ENCODE results near the gene EML1.
"Not testable (repeated sequence)": the region's sequence is repeated elsewhere in the genome, so short reads cannot be mapped to it uniquely, and the experiment has no call there.

Gene EML1

DNA sequence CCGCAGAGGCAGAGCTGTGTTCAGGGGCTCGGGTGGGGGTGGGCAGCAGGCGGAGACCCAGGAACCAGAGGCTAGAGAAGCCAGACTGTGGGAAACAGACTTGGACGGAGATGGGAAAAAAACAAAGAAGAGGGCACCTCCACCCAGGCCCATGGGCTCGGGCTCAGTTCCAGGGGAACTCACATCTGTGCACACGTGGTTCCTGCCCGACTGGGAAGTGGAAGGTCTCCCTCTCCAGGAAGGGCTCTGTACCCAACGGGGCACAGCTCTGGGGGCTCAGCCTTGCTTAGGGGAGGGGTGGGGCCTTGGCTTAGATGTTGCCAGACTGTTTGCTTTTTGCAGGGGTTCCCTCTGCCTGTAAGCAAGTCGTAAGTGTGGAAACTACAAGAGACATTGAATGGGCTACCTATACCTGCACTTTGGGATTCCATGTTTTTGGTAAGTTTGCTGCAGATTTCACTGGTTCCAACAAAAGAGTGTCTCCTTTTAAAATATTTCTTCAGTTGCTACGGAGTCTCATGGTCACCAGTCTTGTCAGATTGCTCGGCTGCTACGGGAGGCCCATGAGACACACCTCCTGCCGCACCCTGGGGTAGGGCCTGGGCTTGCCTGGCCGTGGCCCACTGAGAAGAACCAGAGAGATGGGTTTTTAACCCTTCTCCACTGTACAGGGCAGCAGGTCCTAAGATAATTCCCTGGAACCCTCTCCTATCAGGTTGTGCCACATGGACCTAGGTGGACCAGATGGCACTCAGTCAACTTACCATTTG lies 144.4 kb downstream of the EML1 start:
- DNase-seq (ENCODE audit: low read depth, low spot score): no peak

DNA sequence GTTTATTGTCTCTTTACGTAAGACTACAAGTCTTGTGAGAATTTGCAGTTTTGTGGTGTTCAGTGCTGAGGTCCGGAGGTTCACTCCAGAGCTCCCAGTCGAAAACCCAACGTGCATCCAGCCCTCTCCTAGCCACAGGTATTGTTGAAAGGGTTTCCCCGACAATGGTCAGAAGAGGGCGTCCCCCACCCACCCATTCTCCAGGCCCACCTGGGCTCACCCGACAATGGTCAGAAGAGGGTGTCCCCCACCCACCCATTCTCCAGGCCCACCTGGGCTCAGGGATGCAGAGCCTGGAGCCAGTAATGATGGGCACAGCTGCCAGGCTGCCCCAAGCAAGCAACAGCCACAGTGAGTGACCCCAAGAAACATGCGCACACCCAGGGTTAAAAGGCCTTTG lies 145.2 kb downstream of the EML1 start:
- DNase-seq (ENCODE audit: low read depth, low spot score): no peak

GRCh38 chr14:99938896-99939295 lies 145.7 kb downstream of the EML1 start:
- DNase-seq (ENCODE audit: low read depth, low spot score): no peak

- DNase-seq (ENCODE audit: low read depth, low spot score): no peak
These were observed 146.2 kb downstream of the EML1 start for GRCh38 chr14:99939421-99939820.

DNA sequence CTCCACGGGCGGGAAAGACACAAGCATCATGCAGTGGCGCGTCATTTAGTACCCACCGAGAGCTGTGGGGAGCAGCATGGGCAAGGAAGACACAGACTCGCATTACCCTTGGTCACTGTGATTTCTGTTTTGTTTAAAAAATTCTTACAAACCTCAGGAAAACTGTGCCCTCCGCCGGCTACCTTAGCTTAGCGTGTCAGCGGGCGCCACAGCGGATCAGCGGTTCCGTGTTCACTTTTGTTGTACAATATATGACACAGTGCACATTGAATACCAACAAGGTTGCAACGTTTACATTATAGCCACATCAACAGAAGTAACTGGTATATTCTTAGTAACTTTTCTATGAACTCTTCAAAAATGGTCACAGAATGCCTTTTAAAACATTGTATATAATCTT lies 146.9 kb downstream of the EML1 start:
- no peak for DNase-seq (ENCODE audit: low read depth, low spot score)

- DNase-seq (ENCODE audit: low read depth, low spot score): no peak
These were observed 148.0 kb downstream of the EML1 start for GRCh38 chr14:99941211-99941610.

DNA sequence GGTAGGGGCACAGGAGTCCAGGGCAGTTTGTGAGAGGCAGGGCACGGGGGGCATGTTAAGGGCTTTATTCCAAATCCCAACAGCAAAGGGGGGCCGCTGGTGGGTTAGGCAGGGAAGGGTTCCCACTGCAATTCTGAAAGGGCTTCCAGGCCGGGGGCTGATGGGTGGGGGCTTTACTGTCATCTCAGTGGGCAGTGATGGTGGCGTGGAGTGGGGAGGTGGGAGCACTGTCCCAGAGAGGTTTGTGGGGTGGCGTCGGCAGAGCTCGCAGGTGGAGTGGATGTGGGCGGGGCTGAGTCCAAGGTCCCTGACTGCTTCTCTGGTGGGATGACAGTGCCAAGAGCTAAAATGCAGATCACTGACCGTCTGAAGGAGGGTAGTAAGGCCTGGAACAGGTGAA lies 150.4 kb downstream of the EML1 start:
- no peak for DNase-seq (ENCODE audit: low read depth, low spot score)

- DNase-seq (ENCODE audit: low read depth, low spot score): no peak
These were observed 151.0 kb downstream of the EML1 start for GRCh38 chr14:99944241-99944651.

GRCh38 chr14:99945732-99946651 lies 152.8 kb downstream of the EML1 start:
- DNase-seq (ENCODE audit: low read depth, low spot score): no peak

GRCh38 chr14:99946652-99947489 lies 153.7 kb downstream of the EML1 start:
- peak; percentile 30 for DNase-seq (ENCODE audit: low read depth, low spot score)

GRCh38 chr14:99947695-99948094 lies 154.5 kb downstream of the EML1 start:
- no peak for DNase-seq (ENCODE audit: low read depth, low spot score)

GRCh38 chr14:99949011-99949732 lies 156.0 kb downstream of the EML1 start:
- DNase-seq (ENCODE audit: low read depth, low spot score): not testable (repeated sequence)

DNA sequence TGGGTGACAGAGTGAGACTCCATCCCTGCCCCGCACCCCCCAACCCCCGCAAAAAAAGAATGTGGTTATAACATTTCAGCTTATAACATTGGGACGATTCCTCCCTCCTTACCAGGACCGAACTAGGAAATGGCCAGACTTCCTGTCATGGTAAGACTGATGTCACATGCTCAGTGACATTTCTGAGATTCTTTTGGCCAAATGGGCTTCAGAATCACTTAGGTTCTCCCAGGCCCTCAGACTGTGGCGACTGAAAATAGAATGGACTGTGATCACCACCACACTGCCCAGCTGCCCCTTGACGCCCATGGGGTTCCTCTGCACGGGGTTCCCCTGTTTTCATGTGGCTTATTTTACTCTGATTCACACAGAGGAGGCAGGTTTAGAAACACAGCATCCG lies 157.0 kb downstream of the EML1 start:
- DNase-seq (ENCODE audit: low read depth, low spot score): no peak

DNA sequence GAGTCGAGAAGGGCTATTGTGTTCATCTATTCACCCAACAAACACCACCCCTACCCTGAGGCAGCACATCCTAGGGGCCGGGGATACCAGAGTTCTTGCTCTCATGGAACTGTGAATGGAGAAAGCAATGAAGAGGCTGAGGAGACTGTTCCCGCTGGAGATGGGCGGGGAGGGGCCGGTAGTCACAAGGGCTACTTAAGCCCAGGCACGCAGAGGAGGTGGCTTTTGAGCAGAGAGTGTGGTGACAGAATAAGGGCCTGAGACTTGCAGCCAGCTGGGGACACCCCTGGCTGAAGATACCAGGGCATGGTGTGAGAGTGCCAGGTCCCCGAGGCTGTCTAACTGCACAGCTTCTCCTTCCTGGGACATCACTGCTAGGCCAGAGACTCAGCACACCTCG lies 157.9 kb downstream of the EML1 start:
- DNase-seq (ENCODE audit: low read depth, low spot score): no peak

DNA sequence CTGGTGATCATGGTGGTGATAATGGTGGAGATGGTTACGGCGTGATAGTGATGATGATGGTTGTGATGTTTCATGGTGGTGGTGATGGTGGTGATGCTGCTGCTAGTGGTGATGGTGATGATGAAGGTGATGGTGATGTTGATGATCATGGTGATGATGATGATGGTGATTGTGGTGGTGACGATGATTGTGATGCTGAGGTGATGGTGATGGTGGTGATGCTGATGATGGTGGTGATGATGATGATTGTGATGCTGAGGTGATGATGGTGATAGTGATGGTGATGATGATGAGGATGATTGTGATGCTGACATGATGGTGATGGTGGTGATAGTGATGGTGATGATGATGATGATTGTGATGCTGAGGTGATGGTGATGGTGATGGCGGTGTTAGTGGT lies 158.8 kb downstream of the EML1 start:
- DNase-seq (ENCODE audit: low read depth, low spot score): no peak

- no peak for DNase-seq (ENCODE audit: low read depth, low spot score)
These were observed 159.2 kb downstream of the EML1 start for GRCh38 chr14:99952453-99952852.

- DNase-seq (ENCODE audit: low read depth, low spot score): no peak
These were observed 162.7 kb downstream of the EML1 start for GRCh38 chr14:99955826-99956455.

- no peak for DNase-seq (ENCODE audit: low read depth, low spot score)
These were observed 165.2 kb downstream of the EML1 start for GRCh38 chr14:99958380-99958779.

GRCh38 chr14:99961826-99962518 lies 168.8 kb downstream of the EML1 start:
- no peak for DNase-seq (ENCODE audit: low read depth, low spot score)

DNA sequence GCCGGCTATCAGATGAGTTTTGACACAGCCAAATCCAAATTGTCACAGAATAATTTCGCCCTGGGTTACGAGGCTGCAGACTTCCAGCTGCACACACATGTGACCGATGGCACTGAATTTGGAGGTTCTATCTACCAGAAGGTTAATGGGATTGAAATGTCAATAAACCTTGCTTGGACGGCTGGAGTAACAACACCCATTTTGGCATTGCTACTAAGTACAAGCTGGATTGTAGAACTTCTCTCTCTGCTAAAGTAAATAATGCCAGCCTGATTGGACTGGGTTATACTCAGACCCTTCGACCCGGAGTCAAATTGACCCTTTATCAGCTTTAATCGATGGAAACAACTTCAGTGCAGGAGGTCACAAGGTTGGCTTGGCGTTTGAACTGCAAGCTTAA lies 171.8 kb downstream of the EML1 start:
- no peak for DNase-seq (ENCODE audit: low read depth, low spot score)
